Pulmonary artery endothelial cell (primary cell): ENCODE measurements around the gene DHRSX. TPM values are rescaled to one million over a fixed set of nuclear protein-coding genes. Genes with fewer than 3 reads are reported as not detected.
"Not testable (repeated sequence)": the region's sequence is repeated elsewhere in the genome, so short reads cannot be mapped to it uniquely, and the experiment has no call there.

Experiments used
- DNase-seq: peaks from one replicate; pipeline ENCODE4 v3.0.0-alpha.2; 2011; ENCODE audit warnings: low read depth, low spot score
- total RNA-seq: library from RNA; depleted of rRNA; stranded (reverse); fragments of >200 nt; gene quantifications from 2 replicates; pipeline ENCODE4 v1.2.3, GENCODE V29; 2014

The DHRSX gene
- 18.3 and 23.7 TPM in 2 replicates for total RNA-seq

- DNase-seq = no peak
Measured at GRCh38 chrX:2500803-2501558, at the start of gene DHRSX, which contains the start of gene ZBED1. Gene DHRSX (minus strand): TSS chrX:2500976. CDS start chrX:2500925, 51 bp downstream. Gene ZBED1 (minus strand): TSS chrX:2500976. CDS start chrX:2490719, 10,257 bp downstream.

GRCh38 chrX:2549876-2550275, 49.1 kb upstream of the DHRSX start:
- DNase-seq = no peak

DNA sequence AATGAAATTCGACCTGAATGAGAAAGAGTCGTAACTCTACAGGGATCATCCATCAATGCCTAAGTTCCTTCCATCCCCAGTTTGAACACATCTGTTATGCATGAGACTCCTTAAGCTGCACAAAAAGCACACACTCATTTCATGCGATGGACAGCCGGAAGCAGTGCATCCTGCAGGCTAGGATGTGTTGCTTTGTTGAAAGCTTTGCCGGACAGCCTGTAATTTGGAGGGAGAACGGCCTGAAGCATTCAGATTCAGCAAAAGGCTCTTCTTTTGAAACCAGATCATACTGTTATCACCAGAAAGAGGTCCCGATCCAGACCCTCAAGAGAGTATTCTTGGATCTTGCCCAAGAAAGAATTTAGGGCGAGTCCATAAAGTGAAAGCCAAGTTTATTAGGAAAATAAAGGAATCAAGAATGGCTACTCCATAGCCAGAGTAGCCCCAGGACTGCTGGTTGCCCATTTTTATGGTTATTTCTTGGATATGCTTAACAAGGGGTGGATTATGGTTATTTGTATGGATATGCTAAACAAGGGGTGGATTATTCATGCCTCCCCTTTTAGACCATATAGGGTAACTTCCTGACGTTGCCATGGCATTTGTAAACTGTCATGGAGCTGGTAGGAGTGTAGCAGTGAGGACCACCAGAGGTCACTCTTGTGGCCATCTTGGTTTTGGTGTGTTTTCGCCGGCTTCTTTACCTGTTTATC, 48.1 kb upstream of the DHRSX start:
- no peak for DNase-seq

GRCh38 chrX:2547736-2548135, 47.0 kb upstream of the DHRSX start:
- no peak for DNase-seq

DNA sequence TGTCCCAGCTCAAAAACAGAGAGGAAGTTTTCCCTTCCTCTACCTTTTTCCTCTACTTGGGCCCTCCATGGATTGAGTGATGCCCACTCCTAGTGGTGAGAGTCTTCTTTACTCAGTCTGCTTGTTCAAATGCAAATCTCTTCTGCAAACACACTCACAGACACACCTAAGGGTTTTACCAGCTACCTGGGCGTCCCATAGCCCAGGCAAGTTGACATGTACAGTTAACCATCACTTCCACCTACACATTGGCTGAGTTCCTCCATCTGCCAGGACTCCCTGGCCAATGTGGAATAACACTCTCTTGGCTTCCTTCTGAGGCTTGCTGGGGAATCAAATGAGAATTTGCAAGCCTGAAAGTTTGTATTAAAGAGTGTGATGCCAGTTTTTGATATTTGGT, 45.7 kb upstream of the DHRSX start:
- no peak for DNase-seq

DNA sequence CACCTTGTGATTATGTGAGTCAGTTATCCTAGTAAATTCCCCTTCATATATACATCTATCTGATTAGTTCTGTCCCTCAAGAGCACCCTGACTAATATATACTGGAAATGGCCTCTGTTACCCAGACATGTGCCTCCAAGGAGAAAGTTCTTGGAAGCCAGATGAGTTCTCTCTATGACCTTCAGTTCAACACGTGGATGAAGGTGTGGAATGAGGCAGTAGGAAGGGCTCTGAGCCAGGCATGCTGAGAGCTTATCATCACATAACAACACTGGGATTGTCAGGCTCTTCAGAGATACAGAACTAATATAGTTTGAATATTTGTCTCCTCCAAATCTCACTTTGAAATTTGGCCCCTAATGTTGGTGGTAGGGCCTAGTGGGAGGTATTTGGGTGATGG, 44.4 kb upstream of the DHRSX start:
- no peak for DNase-seq

DNA sequence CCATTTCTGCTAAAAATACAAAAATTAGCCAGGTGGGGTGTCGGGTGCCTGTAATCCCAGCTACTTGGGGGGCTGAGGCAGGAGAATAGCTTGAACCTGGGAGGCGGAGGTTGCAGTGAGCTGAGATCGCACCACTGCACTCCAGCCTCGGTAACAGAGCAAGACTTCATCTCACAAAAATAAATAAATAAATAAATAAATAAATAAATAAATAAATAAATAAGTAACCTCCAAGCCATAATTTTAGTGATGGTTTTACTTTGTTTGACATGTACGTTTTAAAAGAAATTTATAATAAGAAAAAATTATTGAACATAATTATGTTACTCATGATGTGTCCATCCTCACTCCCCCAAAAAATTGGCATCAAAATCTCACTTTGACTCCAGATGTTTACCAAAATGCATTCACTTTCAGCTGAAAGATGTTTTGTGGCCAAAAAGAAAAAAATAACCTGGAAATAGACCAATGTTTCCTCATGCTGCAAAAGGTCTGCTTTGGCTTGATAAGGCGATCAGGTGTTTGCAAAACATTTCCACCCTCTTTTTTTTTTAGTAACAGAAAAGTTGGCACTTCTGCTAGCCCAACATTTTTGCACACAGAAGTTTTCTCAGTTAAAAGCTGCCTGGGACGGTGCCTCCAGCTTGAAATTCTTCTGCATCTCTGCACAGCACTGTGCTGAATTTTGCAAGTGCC, 42.2 kb upstream of the DHRSX start:
- DNase-seq = no peak

GRCh38 chrX:2541603-2542002, 40.8 kb upstream of the DHRSX start:
- no peak for DNase-seq

DNA sequence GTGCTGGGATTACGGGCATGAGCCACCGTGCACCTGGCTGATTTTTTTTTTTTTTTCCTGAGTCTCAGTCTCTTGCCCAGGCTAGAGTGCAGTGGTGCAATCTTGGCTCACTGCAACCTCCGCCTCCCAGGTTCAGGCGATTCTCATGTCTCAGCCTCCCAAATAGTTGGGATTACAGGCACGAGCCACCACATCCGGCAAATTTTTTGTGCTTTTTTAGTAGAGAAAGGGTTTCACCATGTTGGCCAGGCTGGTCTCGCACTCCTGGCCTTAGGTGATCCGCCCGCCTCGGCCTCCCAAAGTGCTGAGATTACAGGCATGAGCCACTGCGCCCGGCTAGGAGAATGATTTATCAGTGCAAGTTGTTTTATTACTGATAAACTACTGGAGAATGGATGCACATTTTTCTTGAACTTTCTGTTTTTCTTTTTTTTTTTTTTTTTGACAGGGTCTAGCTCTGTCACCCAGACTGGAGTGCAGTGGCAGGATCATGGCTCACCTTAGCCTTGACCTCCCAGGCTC, 39.7 kb upstream of the DHRSX start:
- no peak for DNase-seq

DNA sequence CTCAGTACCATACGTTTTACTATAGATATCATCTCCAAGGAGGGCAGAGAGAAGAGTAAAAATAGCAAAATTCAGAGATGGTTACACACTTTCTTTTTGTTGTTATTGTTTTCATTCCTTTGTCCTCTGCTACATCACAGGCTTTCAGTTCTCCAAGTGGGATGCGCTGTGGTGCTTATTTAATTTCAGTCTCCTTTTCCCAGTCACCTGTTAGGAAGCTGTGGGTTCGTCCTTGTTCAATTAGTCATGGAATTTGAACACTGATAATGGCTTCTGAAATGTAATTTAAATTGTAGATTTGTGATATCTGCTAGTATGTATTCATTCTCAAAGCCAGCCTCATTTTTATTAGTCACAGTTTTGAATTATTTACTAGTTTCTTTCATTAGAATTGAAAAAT, 38.8 kb upstream of the DHRSX start:
- DNase-seq = no peak

DNA sequence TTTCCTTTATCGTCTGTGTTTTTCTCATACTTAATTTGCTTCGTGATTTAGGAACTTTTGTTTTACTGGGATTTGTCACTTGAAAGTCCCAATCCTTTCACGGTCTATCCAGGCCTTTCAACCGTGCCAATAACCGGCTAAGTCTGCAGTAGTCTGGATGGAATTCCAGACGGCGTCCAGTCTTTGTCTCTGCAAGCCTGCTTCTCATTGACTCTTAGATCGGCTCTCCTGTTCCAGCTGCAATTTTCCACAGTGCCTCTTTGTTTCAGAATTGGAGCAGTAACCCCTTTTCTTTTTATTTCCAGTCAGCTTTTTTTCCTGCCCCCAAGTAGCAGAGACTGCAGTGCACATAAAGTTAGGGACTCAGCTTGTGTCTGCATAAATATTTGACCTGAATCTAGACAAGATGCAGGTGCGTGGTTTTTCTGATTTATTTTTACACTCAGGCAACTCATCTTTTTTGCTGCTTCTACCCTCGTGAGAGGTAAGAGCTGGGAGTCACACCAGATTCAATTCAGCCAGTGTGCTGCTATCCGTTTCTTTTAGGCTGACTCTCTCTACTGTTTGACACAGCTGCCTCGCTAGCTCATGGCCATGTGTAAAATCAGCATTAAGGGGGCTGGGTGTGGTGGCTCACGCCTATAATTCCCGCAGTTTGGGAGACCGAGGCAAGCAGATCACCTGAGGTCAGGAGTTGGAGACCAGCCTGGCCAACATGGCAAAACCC, 37.4 kb upstream of the DHRSX start:
- no peak for DNase-seq

- DNase-seq = no peak
Measured at GRCh38 chrX:2536974-2537373, 36.2 kb upstream of the DHRSX start.

- no peak for DNase-seq
Measured at GRCh38 chrX:2536141-2536540, 35.4 kb upstream of the DHRSX start.

GRCh38 chrX:2534261-2535021, 33.7 kb upstream of the DHRSX start:
- DNase-seq = not testable (repeated sequence)

DNA sequence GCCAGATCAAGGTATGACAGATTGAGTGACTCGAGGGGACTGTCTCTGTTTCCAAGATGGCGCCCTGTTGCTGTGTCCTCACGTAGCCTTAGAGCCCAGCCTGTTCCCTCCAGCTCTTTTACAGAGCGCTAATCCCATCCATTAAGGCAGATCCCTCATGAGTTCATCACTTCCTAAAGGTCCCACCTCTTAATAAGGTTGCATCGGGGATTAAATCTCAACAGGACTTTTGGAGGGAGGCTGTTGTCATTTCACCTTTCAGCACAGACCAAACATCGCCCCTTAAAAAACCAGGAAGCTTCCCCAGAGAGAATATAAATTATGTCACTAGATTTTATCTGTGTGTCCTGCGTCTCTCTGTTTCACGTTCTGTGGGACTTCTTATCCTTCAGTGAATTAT, 32.6 kb upstream of the DHRSX start:
- DNase-seq = no peak

DNA sequence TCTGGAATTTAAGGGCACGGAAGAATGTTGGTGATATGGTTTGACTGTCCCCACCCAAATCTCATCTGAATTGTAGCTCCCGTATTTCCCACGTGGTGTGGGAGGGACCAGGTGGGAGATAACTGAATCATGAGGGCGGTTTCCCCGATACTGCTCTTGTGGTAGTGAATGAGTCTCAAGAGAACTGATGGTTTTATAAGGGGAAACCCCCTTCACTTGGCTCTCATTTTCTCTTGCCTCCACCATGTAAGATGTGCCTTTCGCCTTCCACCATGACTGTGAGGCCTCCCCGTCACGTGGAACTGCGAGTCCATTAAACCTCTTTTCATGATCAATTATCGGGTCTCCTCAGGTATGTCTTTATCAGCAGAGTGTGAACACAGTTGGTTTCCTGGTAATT, 25.6 kb upstream of the DHRSX start:
- DNase-seq = no peak

DNA sequence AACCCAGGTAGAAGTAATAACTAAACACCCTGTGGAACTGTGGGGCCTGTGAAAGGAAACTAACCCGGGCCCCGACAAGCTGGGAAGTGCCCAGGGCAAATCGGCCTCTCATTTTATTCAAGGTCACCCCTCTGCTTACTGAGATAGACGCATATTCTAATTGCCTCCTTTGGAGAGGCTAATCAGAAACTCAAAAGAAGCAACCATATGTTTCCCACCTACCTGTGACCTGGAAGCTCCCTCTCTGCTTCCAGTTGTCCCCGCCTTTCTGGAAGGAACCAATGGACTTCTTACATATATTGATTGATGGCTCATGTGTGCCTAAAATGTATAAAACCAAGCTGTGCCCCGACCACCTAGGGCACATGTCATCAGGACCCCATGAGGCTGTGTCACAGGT, 23.1 kb upstream of the DHRSX start:
- no peak for DNase-seq

DNA sequence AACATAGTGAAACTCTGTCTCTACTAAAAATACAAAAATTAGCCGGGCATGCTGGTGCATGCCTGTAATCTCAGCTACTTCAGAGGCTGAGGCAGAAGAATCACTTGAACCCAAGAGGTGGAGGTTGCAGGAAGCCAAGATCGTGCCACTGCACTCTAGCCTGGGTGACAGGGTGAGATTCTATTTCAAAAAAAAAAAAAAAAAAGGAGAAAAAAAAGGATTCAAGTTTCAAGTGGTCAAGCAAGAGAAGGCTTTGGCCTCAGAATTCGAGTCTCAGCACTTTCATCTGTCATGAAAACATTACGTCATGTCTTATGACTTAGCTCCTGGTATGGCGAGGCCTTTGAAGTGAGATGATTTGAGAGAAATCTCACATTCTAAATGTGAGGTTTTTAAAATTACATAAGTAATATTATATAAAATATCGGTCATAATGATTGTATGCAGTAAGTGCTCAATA, 21.2 kb upstream of the DHRSX start:
- DNase-seq = no peak

- no peak for DNase-seq
Measured at GRCh38 chrX:2521092-2521926, 20.5 kb upstream of the DHRSX start.

DNA sequence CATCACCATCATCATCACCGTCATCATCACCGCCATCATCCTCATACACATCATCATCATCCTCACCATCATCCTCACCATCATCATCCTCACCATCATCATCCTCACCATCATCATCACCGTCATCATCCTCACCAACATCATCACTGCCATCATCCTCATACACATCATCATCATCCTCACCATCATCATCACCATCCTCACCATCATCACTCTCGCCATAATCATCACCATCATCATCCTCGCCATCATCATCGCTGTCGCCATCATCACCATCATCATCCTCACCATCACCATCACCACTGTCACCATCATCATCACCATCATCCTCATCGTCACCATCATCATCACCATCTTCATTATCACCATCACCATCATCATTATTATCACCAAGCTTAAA, 19.8 kb upstream of the DHRSX start:
- DNase-seq = no peak
